Measurements from ENCODE around the gene FAM163B. TPM values are rescaled to one million over a fixed set of nuclear protein-coding genes. Genes with fewer than 3 reads are reported as not detected.

FAM163B gene
- total RNA-seq, 2 experiments from 2014 or later = not detected

- no peak for DNase-seq
- TF ChIP-seq CTCF (IDR thresholded peaks at IDR 0.05) = no peak
- ChIA-PET CTCF (interaction anchor here (1.3 kb wide), 1 partner anchor 10 kb away, joined by 3 read pairs; no protein-coding TSS in a partner anchor), POLR2A (no interaction called here)
- no peaks in the 10 kb centered on the region for H3K4me1 Mint-ChIP-seq (ENCODE audit: low read depth)
- no peaks in the 10 kb centered on the region for H3K36me3 Mint-ChIP-seq (ENCODE audit: low read depth)
- ATAC-seq = no peak
- no peak overlapping the region for H3K27ac Mint-ChIP-seq
- no peak overlapping the region for H3K4me3 Mint-ChIP-seq
- intact Hi-C loops (cut with micrococcal nuclease) = no loop called here
- no peaks in the 10 kb centered on the region for H3K27me3 Mint-ChIP-seq
- peaks cover 11% of the 10 kb centered on the region for H3K9me3 Mint-ChIP-seq
Observed at GRCh38 chr9:133593587-133594253, 15.5 kb downstream of the FAM163B start.

GRCh38 chr9:133592731-133593409 is 16.3 kb downstream of the FAM163B start:
- no peak for TF ChIP-seq CTCF (IDR thresholded peaks at IDR 0.05)
- no peaks in the 10 kb centered on the region for H3K27me3 Mint-ChIP-seq
- DNase-seq (peak; percentile 31), ATAC-seq (no peak)
- no peaks in the 10 kb centered on the region for H3K4me1 Mint-ChIP-seq (ENCODE audit: low read depth)
- H3K9me3 Mint-ChIP-seq = peaks cover 14% of the 10 kb centered on the region
- no peak overlapping the region for H3K4me3 Mint-ChIP-seq
- H3K27ac Mint-ChIP-seq = no peak overlapping the region
- ChIA-PET CTCF (interaction anchor here (0.8 to 1.3 kb wide), 3 partner anchors 11 to 188 kb away, joined by 3 read pairs; no protein-coding TSS in a partner anchor), POLR2A (no interaction called here)
- H3K36me3 Mint-ChIP-seq (ENCODE audit: low read depth) = no peaks in the 10 kb centered on the region
- intact Hi-C loops (cut with micrococcal nuclease) = no loop called here

- Mint-ChIP-seq H3K4me3 (no peak overlapping the region), H3K27me3 (no peaks in the 10 kb centered on the region), H3K4me1 (ENCODE audit: low read depth) (no peaks in the 10 kb centered on the region), H3K9me3 (peaks cover 6% of the 10 kb centered on the region), H3K36me3 (ENCODE audit: low read depth) (no peaks in the 10 kb centered on the region), H3K27ac (no peak overlapping the region)
- intact Hi-C loops (cut with micrococcal nuclease) = no loop called here
- no peak for TF ChIP-seq CTCF (IDR thresholded peaks at IDR 0.05)
- ChIA-PET POLR2A (no interaction called here), CTCF (interaction anchor here (0.8 kb wide), 1 partner anchor 189 kb away, joined by 3 read pairs; no protein-coding TSS in a partner anchor)
- no peak for DNase-seq
- ATAC-seq = no peak
Observed at GRCh38 chr9:133591985-133592384, 17.2 kb downstream of the FAM163B start.

- POLR2A ChIA-PET = no interaction called here
- Mint-ChIP-seq H3K27me3 (no peaks in the 10 kb centered on the region), H3K36me3 (ENCODE audit: low read depth) (no peaks in the 10 kb centered on the region), H3K27ac (no peak overlapping the region), H3K4me3 (no peak overlapping the region), H3K9me3 (peaks cover 2% of the 10 kb centered on the region), H3K4me1 (ENCODE audit: low read depth) (no peaks in the 10 kb centered on the region)
- DNase-seq (no peak), ATAC-seq (no peak)
- TF ChIP-seq CTCF (IDR thresholded peaks at IDR 0.05) = no peak
- intact Hi-C loops (cut with micrococcal nuclease) = no loop called here
- CTCF ChIA-PET = interaction anchor here (0.7 to 2.5 kb wide), 2 partner anchors 10 to 68 kb away, joined by 3 to 8 read pairs; no protein-coding TSS in a partner anchor
Observed at GRCh38 chr9:133591116-133591910, 17.9 kb downstream of the FAM163B start.
